MM.1S (cell line): ENCODE data around the gene DNAAF1.
"Not testable (repeated sequence)": the region's sequence is repeated elsewhere in the genome, so short reads cannot be mapped to it uniquely, and the experiment has no call there.

Experiments used
- DNase-seq: peaks from one replicate; pipeline ENCODE4 v3.0.0-alpha.2; 2015
- H2AFZ ChIP-seq: fragments of 300-600 bp; sonication (generic); 2 replicates; pipeline ENCODE4 v1.6.0; 2016; ENCODE audit warnings: antibody characterized with exemption, low read length
- H3F3A ChIP-seq: fragments of 300-600 bp; sonication (generic); 2 replicates; pipeline ENCODE4 v1.6.1; 2016; ENCODE audit warnings: mild to moderate bottlenecking, antibody characterized with exemption, low read length, moderate library complexity, mixed read lengths; ENCODE audit not compliant: insufficient read depth
- H3K27ac ChIP-seq: fragments of 300-600 bp; sonication (generic); 2 replicates; pipeline ENCODE4 v1.5.1; 2016; ENCODE audit warnings: mild to moderate bottlenecking, low read length
- H3K27me3 ChIP-seq: fragments of 300-600 bp; sonication (generic); replicated peaks from 2 replicates; pipeline ENCODE4 v1.6.0; 2016; ENCODE audit warnings: low read length; ENCODE audit not compliant: insufficient read depth
- H3K36me3 ChIP-seq: fragments of 300-600 bp; sonication (generic); replicated peaks from 2 replicates; pipeline ENCODE4 v1.6.1; 2016; ENCODE audit warnings: mild to moderate bottlenecking, low read length, mixed read lengths; ENCODE audit not compliant: insufficient read depth
- H3K4me1 ChIP-seq: fragments of 300-600 bp; sonication (generic); 2 replicates; pipeline ENCODE4 v1.6.1; 2016; ENCODE audit warnings: low read length, mixed read lengths
- H3K4me2 ChIP-seq: fragments of 300-600 bp; sonication (generic); 2 replicates; pipeline ENCODE4 v1.6.0; 2016; ENCODE audit warnings: low read depth, low read length
- H3K4me3 ChIP-seq: fragments of 300-600 bp; sonication (generic); 2 replicates; pipeline ENCODE4 v1.5.1; 2016; ENCODE audit warnings: low read length, mixed read lengths
- H3K79me2 ChIP-seq: fragments of 300-600 bp; sonication (generic); 2 replicates; pipeline ENCODE4 v1.6.1; 2016; ENCODE audit warnings: mixed run types, low read length, mixed read lengths
- H3K9ac ChIP-seq: fragments of 300-600 bp; sonication (generic); 2 replicates; pipeline ENCODE4 v1.6.1; 2016; ENCODE audit warnings: low read length, mixed read lengths
- H3K9me2 ChIP-seq: fragments of 300-600 bp; sonication (generic); replicated peaks from 2 replicates; pipeline ENCODE4 v1.6.1; 2016; ENCODE audit warnings: mild to moderate bottlenecking, low read length, mixed read lengths; ENCODE audit not compliant: insufficient read depth
- H3K9me3 ChIP-seq: fragments of 300-600 bp; sonication (generic); replicated peaks from 2 replicates; pipeline ENCODE4 v1.6.1; 2016; ENCODE audit warnings: mild to moderate bottlenecking, low read length, mixed read lengths; ENCODE audit not compliant: insufficient read depth
- H4K20me1 ChIP-seq: fragments of 300-600 bp; sonication (generic); 2 replicates; pipeline ENCODE4 v1.6.1; 2016; ENCODE audit warnings: mild to moderate bottlenecking, low read length, moderate library complexity, mixed read lengths; ENCODE audit not compliant: insufficient read depth
- EZH2 ChIP-seq: fragments of 300-600 bp; sonication (generic); optimal IDR thresholded peaks from 2 replicates; pipeline ENCODE3; 2017; ENCODE audit warnings: low read depth, mild to moderate bottlenecking, antibody characterized with exemption, low read length, mixed read lengths
- EZH2phosphoT487 ChIP-seq: fragments of 300-600 bp; sonication (generic); IDR thresholded peaks from 2 replicates; pipeline ENCODE4 v1.6.1; 2018; ENCODE audit warnings: antibody characterized with exemption, low read length
- TF ChIP-seq, protein P1 (sequence below): fragments of 300-600 bp; sonication (generic); IDR thresholded peaks from 2 replicates; pipeline ENCODE4 v1.5.1; 2016; ENCODE audit warnings: antibody characterized with exemption, low read length, mixed read lengths

The DNAAF1 gene

GRCh38 chr16:84109598-84110335, 35.3 kb upstream of the DNAAF1 start:
- Histone ChIP-seq H3K4me3 (peak overlapping the region; percentile 29; the same call in 1 of the 2 replicates), H3K9ac (peak overlapping the region; percentile 91), H4K20me1 (no peaks in the 10 kb centered on the region), H3K27me3 (no peaks in the 10 kb centered on the region), H3F3A (peaks cover 19% of the 10 kb centered on the region), H3K79me2 (peaks cover 68% of the 10 kb centered on the region), H2AFZ (no peak overlapping the region), H3K4me1 (peaks cover 24% of the 10 kb centered on the region), H3K9me2 (no peaks in the 10 kb centered on the region), H3K9me3 (no peaks in the 10 kb centered on the region), H3K27ac (peak overlapping the region; percentile 100), H3K36me3 (no peaks in the 10 kb centered on the region), H3K4me2 (peak overlapping the region; percentile 57)
- DNase-seq, result peak; percentile 72
- TF ChIP-seq, protein P1, sequence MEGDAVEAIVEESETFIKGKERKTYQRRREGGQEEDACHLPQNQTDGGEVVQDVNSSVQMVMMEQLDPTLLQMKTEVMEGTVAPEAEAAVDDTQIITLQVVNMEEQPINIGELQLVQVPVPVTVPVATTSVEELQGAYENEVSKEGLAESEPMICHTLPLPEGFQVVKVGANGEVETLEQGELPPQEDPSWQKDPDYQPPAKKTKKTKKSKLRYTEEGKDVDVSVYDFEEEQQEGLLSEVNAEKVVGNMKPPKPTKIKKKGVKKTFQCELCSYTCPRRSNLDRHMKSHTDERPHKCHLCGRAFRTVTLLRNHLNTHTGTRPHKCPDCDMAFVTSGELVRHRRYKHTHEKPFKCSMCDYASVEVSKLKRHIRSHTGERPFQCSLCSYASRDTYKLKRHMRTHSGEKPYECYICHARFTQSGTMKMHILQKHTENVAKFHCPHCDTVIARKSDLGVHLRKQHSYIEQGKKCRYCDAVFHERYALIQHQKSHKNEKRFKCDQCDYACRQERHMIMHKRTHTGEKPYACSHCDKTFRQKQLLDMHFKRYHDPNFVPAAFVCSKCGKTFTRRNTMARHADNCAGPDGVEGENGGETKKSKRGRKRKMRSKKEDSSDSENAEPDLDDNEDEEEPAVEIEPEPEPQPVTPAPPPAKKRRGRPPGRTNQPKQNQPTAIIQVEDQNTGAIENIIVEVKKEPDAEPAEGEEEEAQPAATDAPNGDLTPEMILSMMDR, result no peak
- TF ChIP-seq EZH2phosphoT487 (no peak), EZH2 (no peak)

DNA sequence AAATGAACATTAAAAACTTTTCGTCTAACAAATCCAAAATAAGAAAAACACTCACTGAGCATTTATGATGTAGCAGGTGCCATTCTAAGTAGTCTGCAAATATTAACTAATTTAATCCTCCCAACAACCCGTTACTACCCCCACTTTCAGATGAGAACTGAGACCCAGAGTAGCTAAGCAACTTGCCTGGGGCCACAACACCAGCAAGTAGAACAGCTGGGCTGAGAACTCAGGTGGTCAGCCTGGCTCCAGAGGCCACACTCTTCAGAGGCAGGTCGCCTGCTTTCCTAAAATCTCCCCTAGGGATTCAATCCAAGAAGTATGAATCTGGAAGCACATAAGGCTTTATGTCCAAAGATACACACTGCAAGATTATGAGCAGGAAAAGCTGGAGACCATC, 34.6 kb upstream of the DNAAF1 start:
- H4K20me1 ChIP-seq, result no peaks in the 10 kb centered on the region
- H3K79me2 ChIP-seq, result peaks cover 68% of the 10 kb centered on the region
- H3K4me2 ChIP-seq, result peak overlapping the region; percentile 54
- no peaks in the 10 kb centered on the region for H3K27me3 ChIP-seq
- TF ChIP-seq EZH2, result no peak
- no peak for TF ChIP-seq EZH2phosphoT487
- TF ChIP-seq, protein P1, result no peak
- peak overlapping the region; percentile 25; the same call in 1 of the 2 replicates for H3K4me3 ChIP-seq
- H3K9me2 ChIP-seq, result no peaks in the 10 kb centered on the region
- no peaks in the 10 kb centered on the region for H3K36me3 ChIP-seq
- H3K27ac ChIP-seq, result peak overlapping the region; percentile 100
- no peak overlapping the region for H2AFZ ChIP-seq
- peaks cover 24% of the 10 kb centered on the region for H3K4me1 ChIP-seq
- peak overlapping the region; percentile 91 for H3K9ac ChIP-seq
- H3K9me3 ChIP-seq, result no peaks in the 10 kb centered on the region
- DNase-seq, result peak; percentile 33
- H3F3A ChIP-seq, result peaks cover 19% of the 10 kb centered on the region

DNA sequence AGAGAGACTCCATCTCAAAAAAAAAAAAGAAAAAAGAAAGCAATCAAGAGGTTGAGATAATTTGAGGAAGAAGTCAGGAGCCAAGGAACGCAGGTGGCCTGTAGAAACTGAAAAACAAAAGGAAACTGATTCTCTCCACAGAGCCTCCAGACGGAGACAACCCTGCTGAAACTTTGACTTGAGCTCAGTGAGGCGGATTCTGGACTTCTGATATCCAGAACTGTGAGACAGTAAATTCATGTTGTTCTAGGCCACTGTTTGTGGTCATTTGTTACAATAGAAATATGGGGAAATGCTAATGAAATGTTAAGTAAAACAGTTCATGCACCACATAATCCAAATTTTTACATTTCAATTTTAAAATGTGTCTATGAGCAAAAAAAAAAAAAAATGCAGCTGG, 33.6 kb upstream of the DNAAF1 start:
- Histone ChIP-seq H3K79me2 (peaks cover 66% of the 10 kb centered on the region), H3K9ac (peak overlapping the region; percentile 91), H3K27ac (peak overlapping the region; percentile 100), H2AFZ (no peak overlapping the region), H3K4me3 (no peak overlapping the region), H3K9me3 (no peaks in the 10 kb centered on the region), H3K4me1 (peaks cover 24% of the 10 kb centered on the region), H4K20me1 (no peaks in the 10 kb centered on the region), H3K36me3 (no peaks in the 10 kb centered on the region), H3F3A (peaks cover 26% of the 10 kb centered on the region), H3K4me2 (peak overlapping the region; percentile 54; the same call in 1 of the 2 replicates), H3K9me2 (no peaks in the 10 kb centered on the region), H3K27me3 (no peaks in the 10 kb centered on the region)
- TF ChIP-seq EZH2 (no peak), EZH2phosphoT487 (no peak)
- TF ChIP-seq, protein P1, result no peak
- peak; percentile 57 for DNase-seq

GRCh38 chr16:84111949-84112348, 33.2 kb upstream of the DNAAF1 start:
- Histone ChIP-seq H3K4me1 (peaks cover 24% of the 10 kb centered on the region), H3K9ac (peak overlapping the region; percentile 91)
- H3K9me3 ChIP-seq, result not testable (repeated sequence)

More at GRCh38 chr16:84111949-84112348, 33.2 kb upstream of the DNAAF1 start:
- not testable (repeated sequence) for H3K36me3 ChIP-seq, H4K20me1 ChIP-seq, H2AFZ ChIP-seq, H3K27me3 ChIP-seq, H3K4me3 ChIP-seq, H3K9me2 ChIP-seq
- peak overlapping the region; percentile 100 for H3K27ac ChIP-seq
- H3K79me2 ChIP-seq, result peaks cover 62% of the 10 kb centered on the region
- peak; percentile 20 for DNase-seq
- peak overlapping the region; percentile 54; the same call in 1 of the 2 replicates for H3K4me2 ChIP-seq
- peaks cover 26% of the 10 kb centered on the region for H3F3A ChIP-seq
